CD14-positive monocyte (primary cell): Measurements from ENCODE around the gene CFAP221. TPM values are rescaled to one million over a fixed set of nuclear protein-coding genes. Genes with fewer than 3 reads are reported as not detected.

Experiments
- DNase-seq, 3 donors: peaks; one replicate each; pipeline ENCODE4 v3.0.0-alpha.2; 2011 to 2022
- H2AFZ ChIP-seq: 2 replicates; pipeline ENCODE4 v1.6.0; 2012; ENCODE audit warnings: mild to moderate bottlenecking, low read depth, low read length, inconsistent platforms; ENCODE audit not compliant: insufficient read depth, poor library complexity, severe bottlenecking
- H3K27ac ChIP-seq, 2 donors: 1 replicate in 1 of 2; 2 replicates in 1 of 2; pipeline ENCODE4 v1.5.1; 2012 to 2013; ENCODE audit warnings: low read length in 2 of 2, control low read depth in 1 of 2, inconsistent platforms in 1 of 2, low read depth in 1 of 2, mild to moderate bottlenecking in 1 of 2
- H3K27me3 ChIP-seq, 2 donors: one replicate each; pipeline versions ENCODE4 v1.6.0 to v1.6.1; 2011 to 2013; ENCODE audit warnings: low read length in 2 of 2; ENCODE audit not compliant: control insufficient read depth in 2 of 2, insufficient read depth in 2 of 2
- H3K36me3 ChIP-seq, 2 donors: replicated peaks in 1 of 2; 1 replicate in 1 of 2; 2 replicates in 1 of 2; pipeline versions ENCODE4 v1.5.1 to v1.6.1; 2012 to 2013; ENCODE audit warnings: low read length in 2 of 2, control low read depth in 1 of 2, inconsistent platforms in 1 of 2, mild to moderate bottlenecking in 1 of 2; ENCODE audit not compliant: insufficient read depth in 2 of 2, control insufficient read depth in 1 of 2
- H3K4me1 ChIP-seq, 2 donors: 1 replicate in 1 of 2; 2 replicates in 1 of 2; pipeline versions ENCODE4 v1.5.1 to v1.6.1; 2012 to 2013; ENCODE audit warnings: low read length in 2 of 2, control low read depth in 1 of 2, inconsistent platforms in 1 of 2, mild to moderate bottlenecking in 1 of 2, moderate library complexity in 1 of 2; ENCODE audit not compliant: insufficient read depth in 2 of 2, control insufficient read depth in 1 of 2
- H3K4me2 ChIP-seq: replicated peaks from 2 replicates; pipeline ENCODE3; 2012; ENCODE audit warnings: low read length, moderate library complexity, mild to moderate bottlenecking; ENCODE audit not compliant: poor library complexity, severe bottlenecking; ENCODE audit errors: extremely low read depth
- H3K4me3 ChIP-seq, 3 experiments: fragments of 200-600 bp in 1 of 3; sonication (generic) in 1 of 3; replicated peaks in 1 of 3; 1 replicate in 2 of 3; 2 replicates in 1 of 3; pipeline ENCODE4 v1.5.1; 2011 to 2013; ENCODE audit warnings: low read length in 3 of 3, mild to moderate bottlenecking in 3 of 3, control low read depth in 2 of 3, low read depth in 2 of 3, inconsistent platforms in 1 of 3, moderate library complexity in 1 of 3
- H3K79me2 ChIP-seq: 2 replicates; pipeline ENCODE4 v1.6.0; 2012; ENCODE audit warnings: mild to moderate bottlenecking, control low read depth, inconsistent platforms, low read length, moderate library complexity; ENCODE audit not compliant: insufficient read depth
- H3K9ac ChIP-seq: 2 replicates; pipeline ENCODE4 v1.6.0; 2017; ENCODE audit warnings: low read length, mild to moderate bottlenecking; ENCODE audit not compliant: insufficient read depth, poor library complexity, severe bottlenecking
- H3K9me3 ChIP-seq, 2 donors: replicated peaks in 1 of 2; 1 replicate in 1 of 2; 2 replicates in 1 of 2; pipeline versions ENCODE4 v1.5.1 to v1.6.1; 2012 to 2013; ENCODE audit warnings: low read length in 2 of 2, control low read depth in 1 of 2; ENCODE audit not compliant: control insufficient read depth in 1 of 2, insufficient read depth in 1 of 2
- H4K20me1 ChIP-seq: 2 replicates; pipeline ENCODE4 v1.6.0; 2012; ENCODE audit warnings: mild to moderate bottlenecking, low read length, control low read depth, moderate library complexity; ENCODE audit not compliant: insufficient read depth
- H3K27ac Mint-ChIP-seq, 7 donors: one replicate each; pipeline ENCODE4 v1.8.0; 2020; ENCODE audit warnings: mild to moderate bottlenecking in 7 of 7, mixed read lengths in 7 of 7, moderate library complexity in 6 of 7, inconsistent platforms in 2 of 7
- H3K27me3 Mint-ChIP-seq, 3 donors: one replicate each; pipeline ENCODE4 v1.8.0; 2021 to 2022; ENCODE audit warnings: low read depth in 3 of 3, mild to moderate bottlenecking in 3 of 3, mixed read lengths in 3 of 3, moderate library complexity in 3 of 3, inconsistent platforms in 1 of 3
- H3K36me3 Mint-ChIP-seq, 2 donors: one replicate each; pipeline ENCODE4 v1.8.0; 2020; ENCODE audit warnings: mixed read lengths in 2 of 2, inconsistent platforms in 1 of 2, mild to moderate bottlenecking in 1 of 2
- H3K4me1 Mint-ChIP-seq: one replicate; pipeline ENCODE4 v1.8.0; 2020; ENCODE audit warnings: mild to moderate bottlenecking, mixed read lengths
- H3K4me3 Mint-ChIP-seq, 2 donors: one replicate each; pipeline ENCODE4 v1.8.0; 2020; ENCODE audit warnings: mild to moderate bottlenecking in 2 of 2, mixed read lengths in 2 of 2, moderate library complexity in 1 of 2
- H3K9me3 Mint-ChIP-seq, 7 donors: one replicate each; pipeline ENCODE4 v1.8.0; 2020 to 2022; ENCODE audit warnings: mixed read lengths in 7 of 7, mild to moderate bottlenecking in 6 of 7, moderate library complexity in 6 of 7, inconsistent platforms in 2 of 7
- CTCF ChIP-seq: fragments of 200-600 bp; IDR thresholded peaks from one replicate; pipeline ENCODE4 v1.8.0; 2022; ENCODE audit warnings: antibody characterized with exemption, mild to moderate bottlenecking
- WGBS: methylation state at CpG from one replicate; pipeline ENCODE4 v1.1.5; 2013; ENCODE audit warnings: missing lambda C conversion rate; ENCODE audit not compliant: insufficient coverage; 5-methylcytosine and 5-hydroxymethylcytosine counted together
- intact Hi-C, 2 donors: fragments of 100-400 bp; cut with micrococcal nuclease; formaldehyde crosslinking; loops; one replicate each; pipeline versions ENCODE4 v1.15.0 to v1.15.1; 2023
- polyA plus RNA-seq, 3 donors: library from polyadenylated mRNA; depleted of rRNA in 1 of 3; unstranded in 2 of 3; stranded (reverse) in 1 of 3; fragments of 300-500 nt in 2 of 3; fragments of >200 nt in 1 of 3; fragmentation: Illumina TruSeq in 2 of 3; gene quantifications; 1 replicate in 2 of 3; 2 replicates in 1 of 3; pipeline ENCODE4 v1.2.3, GENCODE V29; 2012 to 2021

Gene CFAP221
- polyA plus RNA-seq, 3 donors: not detected

GRCh38 chr2:119678021-119678656 lies 133.9 kb downstream of the CFAP221 start:
- TF ChIP-seq CTCF: no peak
- Histone ChIP-seq H3K27ac (no peak overlapping the region), H3K27me3 (no peaks in the 10 kb centered on the region), H3K36me3 (peaks cover 0 to 6% of the 10 kb centered on the region in 2 donors), H3K4me3 (peak overlapping the region in 1 of 3 experiments; percentile 80), H3K9me3 (no peaks in the 10 kb centered on the region), H3K4me1 (peaks cover 12 to 17% of the 10 kb centered on the region in 2 donors), H2AFZ (peak overlapping the region; percentile 92), H3K9ac (peak overlapping the region; percentile 69), H3K79me2 (no peaks in the 10 kb centered on the region), H3K4me2 (peak overlapping the region; percentile 84), H4K20me1 (no peaks in the 10 kb centered on the region)
- Mint-ChIP-seq H3K9me3 (peaks cover 0 to 3% (median 0%) of the 10 kb centered on the region in 7 donors), H3K4me3 (peak overlapping the region in 1 of 2 donors; percentile 82), H3K27ac (peak overlapping the region in 2 of 7 donors; percentile 55 to 69), H3K4me1 (peaks cover 12% of the 10 kb centered on the region), H3K27me3 (peaks cover 4 to 5% (median 5%) of the 10 kb centered on the region in 3 donors), H3K36me3 (peaks cover 6% of the 10 kb centered on the region in 2 donors)
- intact Hi-C loops: no loop called here
- no peak for DNase-seq
- 98% methylated on average over 8 of the region's 19 CpGs for WGBS

- 0% methylated on average over 9 of the region's 9 CpGs for WGBS
- Mint-ChIP-seq H3K4me1 (peaks cover 12% of the 10 kb centered on the region), H3K36me3 (peaks cover 6% of the 10 kb centered on the region in 2 donors), H3K4me3 (peak overlapping the region; percentile 82 to 93), H3K27me3 (peaks cover 2 to 5% (median 5%) of the 10 kb centered on the region in 3 donors), H3K27ac (peak overlapping the region in 3 of 7 donors; percentile 37 to 63 (median 51)), H3K9me3 (peaks cover 0 to 3% (median 0%) of the 10 kb centered on the region in 7 donors)
- intact Hi-C loops: no loop called here
- Histone ChIP-seq H3K4me1 (peaks cover 12 to 17% of the 10 kb centered on the region in 2 donors), H4K20me1 (no peaks in the 10 kb centered on the region), H3K4me3 (peak overlapping the region; percentile 69 to 85 (median 80)), H3K36me3 (peaks cover 0 to 6% of the 10 kb centered on the region in 2 donors), H3K4me2 (peak overlapping the region; percentile 84), H2AFZ (peak overlapping the region; percentile 92), H3K79me2 (no peaks in the 10 kb centered on the region), H3K9me3 (no peaks in the 10 kb centered on the region), H3K9ac (peak overlapping the region; percentile 69), H3K27me3 (no peaks in the 10 kb centered on the region), H3K27ac (peak overlapping the region in 1 of 2 donors; percentile 67)
- no peak for DNase-seq
- no peak for TF ChIP-seq CTCF
Measured at GRCh38 chr2:119679526-119679837, 135.2 kb downstream of the CFAP221 start.
